Muscle of leg (tissue), 11 donors: ENCODE data around the gene HOXB2. TPM values are rescaled to one million over a fixed set of nuclear protein-coding genes. Genes with fewer than 3 reads are reported as not detected.
"Not testable (repeated sequence)": the region's sequence is repeated elsewhere in the genome, so short reads cannot be mapped to it uniquely, and the experiment has no call there.

Source experiments
- DNase-seq: peaks from one replicate; pipeline ENCODE4 v3.0.0; 2013
- H3K27ac ChIP-seq: one replicate; pipeline ENCODE4 v1.5.1; 2013; ENCODE audit warnings: mild to moderate bottlenecking, low read length, control low read depth
- H3K27me3 ChIP-seq: one replicate; pipeline ENCODE4 v1.6.1; 2013; ENCODE audit warnings: low read length; ENCODE audit not compliant: control insufficient read depth, insufficient read depth
- H3K36me3 ChIP-seq: one replicate; pipeline ENCODE4 v1.6.1; 2013; ENCODE audit warnings: low read length; ENCODE audit not compliant: control insufficient read depth, insufficient read depth
- H3K4me1 ChIP-seq: one replicate; pipeline ENCODE4 v1.6.1; 2013; ENCODE audit warnings: low read length; ENCODE audit not compliant: control insufficient read depth, insufficient read depth
- H3K4me3 ChIP-seq: one replicate; pipeline ENCODE4 v1.5.1; 2013; ENCODE audit warnings: low read length, control low read depth
- H3K9me3 ChIP-seq: replicated peaks from 2 replicates; pipeline ENCODE4 v1.6.1; 2013; ENCODE audit warnings: low read depth, low read length; ENCODE audit not compliant: control insufficient read depth
- WGBS: methylation state at CpG from one replicate; pipeline ENCODE4 v1.1.5; 2013; ENCODE audit warnings: missing lambda C conversion rate; ENCODE audit not compliant: insufficient coverage; 5-methylcytosine and 5-hydroxymethylcytosine counted together
- polyA plus RNA-seq, 8 donors: library from polyadenylated mRNA; unstranded; fragments of 120-200 nt; gene quantifications; one replicate each; pipeline versions ENCODE4 v1.2.1 to v1.2.3, GENCODE V29; 2013; ENCODE audit warnings: inconsistent platforms in 1 of 8, low replicate concordance in 1 of 8; ENCODE audit not compliant: insufficient read length in 8 of 8, insufficient read depth in 1 of 8
- total RNA-seq: library from RNA; stranded (reverse); fragments of 120-200 nt; gene quantifications from one replicate; pipeline ENCODE4 v1.2.4, GENCODE V29; 2013

Gene HOXB2
- total and polyA plus RNA-seq, 9 donors, result 2.7 to 14.2 (median 10.0) TPM

GRCh38 chr17:48541036-48541576, 3.8 kb downstream of the HOXB2 start:
- WGBS, result 14% methylated on average over 6 of the region's 12 CpGs
- H3K27me3 ChIP-seq, result peaks cover 46% of the 10 kb centered on the region

GRCh38 chr17:48540213-48540612, 4.7 kb downstream of the HOXB2 start:
- peaks cover 41% of the 10 kb centered on the region for H3K27me3 ChIP-seq
- 88% methylated on average over 1 of the region's 1 CpG for WGBS

More at GRCh38 chr17:48541036-48541576, 3.8 kb downstream of the HOXB2 start:
- Histone ChIP-seq H3K4me1 (peaks cover 24% of the 10 kb centered on the region), H3K36me3 (no peaks in the 10 kb centered on the region), H3K27ac (peak overlapping the region; percentile 96), H3K9me3 (no peaks in the 10 kb centered on the region), H3K4me3 (peak overlapping the region; percentile 69)
- DNase-seq, result no peak

GRCh38 chr17:48539177-48539576, 5.7 kb downstream of the HOXB2 start:
- no CpG with 5 or more reads among the region's 4 CpGs for WGBS
- no peak for DNase-seq
- no peaks in the 10 kb centered on the region for H3K36me3 ChIP-seq
- H3K4me3 ChIP-seq, result no peak overlapping the region
- peaks cover 15% of the 10 kb centered on the region for H3K4me1 ChIP-seq
- H3K27me3 ChIP-seq, result peaks cover 31% of the 10 kb centered on the region
- H3K9me3 ChIP-seq, result no peaks in the 10 kb centered on the region
- no peak overlapping the region for H3K27ac ChIP-seq

More at GRCh38 chr17:48540213-48540612, 4.7 kb downstream of the HOXB2 start:
- no peak for DNase-seq
- no peaks in the 10 kb centered on the region for H3K9me3 ChIP-seq
- no peak overlapping the region for H3K4me3 ChIP-seq
- H3K4me1 ChIP-seq, result peaks cover 17% of the 10 kb centered on the region
- no peak overlapping the region for H3K27ac ChIP-seq
- no peaks in the 10 kb centered on the region for H3K36me3 ChIP-seq

- Histone ChIP-seq H3K36me3 (no peaks in the 10 kb centered on the region), H3K9me3 (no peaks in the 10 kb centered on the region), H3K4me1 (peaks cover 13% of the 10 kb centered on the region), H3K4me3 (no peak overlapping the region), H3K27ac (no peak overlapping the region), H3K27me3 (peaks cover 25% of the 10 kb centered on the region)
- no CpG with 5 or more reads among the region's 3 CpGs for WGBS
- no peak for DNase-seq
Observed at GRCh38 chr17:48537316-48537715, 7.6 kb downstream of the HOXB2 start.

GRCh38 chr17:48535793-48536559, 8.9 kb downstream of the HOXB2 start:
- not testable (repeated sequence) for H3K4me1 ChIP-seq, DNase-seq, H3K4me3 ChIP-seq, H3K9me3 ChIP-seq, H3K27ac ChIP-seq, H3K36me3 ChIP-seq
- H3K27me3 ChIP-seq, result peaks cover 21% of the 10 kb centered on the region
- WGBS, result 83% methylated on average over 2 of the region's 9 CpGs

- peaks cover 5% of the 10 kb centered on the region for H3K4me1 ChIP-seq
- H3K27ac ChIP-seq, result no peak overlapping the region
- WGBS, result 87% methylated on average over 3 of the region's 8 CpGs
- no peaks in the 10 kb centered on the region for H3K9me3 ChIP-seq
- H3K27me3 ChIP-seq, result peaks cover 51% of the 10 kb centered on the region
- DNase-seq, result no peak
- H3K36me3 ChIP-seq, result no peaks in the 10 kb centered on the region
- H3K4me3 ChIP-seq, result no peak overlapping the region
Observed at GRCh38 chr17:48532261-48532660, 12.6 kb downstream of the HOXB2 start.

- DNase-seq, result no peak
- H3K4me3 ChIP-seq, result no peak within 1 kb of the TSS
- H3K36me3 ChIP-seq, result no peaks in the 10 kb centered on the region
- WGBS, result 26% methylated on average over 4 of the region's 15 CpGs
- H3K27ac ChIP-seq, result no peak within 1 kb of the TSS
- H3K4me1 ChIP-seq, result peaks cover 9% of the 10 kb centered on the region
- H3K27me3 ChIP-seq, result peaks cover 63% of the 10 kb centered on the region
- H3K9me3 ChIP-seq, result no peaks in the 10 kb centered on the region
Observed at GRCh38 chr17:48530887-48531272, 14.0 kb downstream of the HOXB2 start, which contains the start of gene HOXB1. Gene HOXB1 (minus strand): TSS chr17:48531011. CDS start chr17:48530904, 107 bp downstream.

GRCh38 chr17:48530208-48530886, 14.6 kb downstream of the HOXB2 start:
- H3K27ac ChIP-seq, result no peak overlapping the region
- 36% methylated on average over 34 of the region's 37 CpGs for WGBS
- no peaks in the 10 kb centered on the region for H3K36me3 ChIP-seq
- no peak for DNase-seq
- H3K9me3 ChIP-seq, result no peaks in the 10 kb centered on the region
- no peak overlapping the region for H3K4me3 ChIP-seq
- H3K4me1 ChIP-seq, result peaks cover 9% of the 10 kb centered on the region
- peaks cover 67% of the 10 kb centered on the region for H3K27me3 ChIP-seq

- H3K4me1 ChIP-seq, result peaks cover 9% of the 10 kb centered on the region
- no peak overlapping the region for H3K27ac ChIP-seq
- no peaks in the 10 kb centered on the region for H3K36me3 ChIP-seq
- no peak for DNase-seq
- no peaks in the 10 kb centered on the region for H3K9me3 ChIP-seq
- H3K27me3 ChIP-seq, result peaks cover 71% of the 10 kb centered on the region
- no peak overlapping the region for H3K4me3 ChIP-seq
- WGBS, result 77% methylated on average over 10 of the region's 11 CpGs
Observed at GRCh38 chr17:48529683-48530009, 15.3 kb downstream of the HOXB2 start.

GRCh38 chr17:48528936-48529682, 15.8 kb downstream of the HOXB2 start:
- no peaks in the 10 kb centered on the region for H3K9me3 ChIP-seq
- H3K27ac ChIP-seq, result no peak overlapping the region
- peaks cover 76% of the 10 kb centered on the region for H3K27me3 ChIP-seq
- WGBS, result 70% methylated on average over 7 of the region's 11 CpGs
- H3K36me3 ChIP-seq, result no peaks in the 10 kb centered on the region
- no peak overlapping the region for H3K4me3 ChIP-seq
- no peak for DNase-seq
- H3K4me1 ChIP-seq, result peaks cover 9% of the 10 kb centered on the region
